HG03060 (cell line): Measurements from ENCODE around the gene TTC23.

Source experiments
- ATAC-seq: cut with Tn5 transposase; IDR thresholded peaks from one replicate; pipeline ENCODE4 v1.9.1; 2021; ENCODE audit warnings: low read depth, moderate number of reproducible peaks; ENCODE audit not compliant: unreplicated experiment

Gene TTC23

GRCh38 chr15:99110581-99111320 lies 138.6 kb downstream of the TTC23 start:
- no peak for ATAC-seq

GRCh38 chr15:99110093-99110492 lies 139.3 kb downstream of the TTC23 start:
- ATAC-seq, result no peak

- ATAC-seq, result no peak
These were observed 139.8 kb downstream of the TTC23 start for GRCh38 chr15:99109555-99110021.

GRCh38 chr15:99108993-99109392 lies 140.4 kb downstream of the TTC23 start:
- ATAC-seq, result no peak

GRCh38 chr15:99106417-99107220 lies 142.8 kb downstream of the TTC23 start:
- no peak for ATAC-seq

- no peak for ATAC-seq
These were observed 143.7 kb downstream of the TTC23 start for GRCh38 chr15:99105514-99106341.

- no peak for ATAC-seq
These were observed 144.4 kb downstream of the TTC23 start, which contains the start of gene SYNM for GRCh38 chr15:99104788-99105513. SYNM (plus strand) TSS chr15:99105080; CDS start chr15:99105200, 120 bp downstream.

- ATAC-seq, result no peak
These were observed 146.1 kb downstream of the TTC23 start for GRCh38 chr15:99103279-99103678.

GRCh38 chr15:99102332-99103235 lies 146.8 kb downstream of the TTC23 start:
- no peak for ATAC-seq

- ATAC-seq, result no peak
These were observed 147.9 kb downstream of the TTC23 start for GRCh38 chr15:99101501-99101900.

GRCh38 chr15:99100245-99101173 lies 148.9 kb downstream of the TTC23 start:
- ATAC-seq, result no peak

- ATAC-seq, result no peak
These were observed 149.7 kb downstream of the TTC23 start for GRCh38 chr15:99099661-99100060.

- no peak for ATAC-seq
These were observed 150.4 kb downstream of the TTC23 start for GRCh38 chr15:99098991-99099390.

- no peak for ATAC-seq
These were observed 151.0 kb downstream of the TTC23 start for GRCh38 chr15:99098426-99098825.

- no peak for ATAC-seq
These were observed 151.7 kb downstream of the TTC23 start for GRCh38 chr15:99097441-99098410.

- ATAC-seq, result no peak
These were observed 152.4 kb downstream of the TTC23 start for GRCh38 chr15:99096894-99097426.
